HG02763 (cell line): ENCODE data around the gene RHOA.
"Not testable (repeated sequence)": the region's sequence is repeated elsewhere in the genome, so short reads cannot be mapped to it uniquely, and the experiment has no call there.

Experiments
- ATAC-seq: cut with Tn5 transposase; IDR thresholded peaks from one replicate; pipeline ENCODE4 v1.9.1; 2021; ENCODE audit warnings: mild to moderate bottlenecking, moderate library complexity; ENCODE audit not compliant: unreplicated experiment

RHOA gene

GRCh38 chr3:49333091-49333490 is 78.7 kb downstream of the RHOA start:
- ATAC-seq = no peak

GRCh38 chr3:49329186-49329585 is 82.6 kb downstream of the RHOA start:
- no peak for ATAC-seq

GRCh38 chr3:49328350-49328749 is 83.4 kb downstream of the RHOA start:
- ATAC-seq = not testable (repeated sequence)

- ATAC-seq = no peak
These were observed 84.3 kb downstream of the RHOA start for GRCh38 chr3:49327485-49327884.

- ATAC-seq = no peak
These were observed 87.0 kb downstream of the RHOA start for GRCh38 chr3:49324768-49325167.

- ATAC-seq = no peak
These were observed 94.9 kb downstream of the RHOA start for GRCh38 chr3:49316696-49317457.

- no peak for ATAC-seq
These were observed 97.7 kb downstream of the RHOA start for GRCh38 chr3:49313896-49314688.

GRCh38 chr3:49311283-49311682 is 100.5 kb downstream of the RHOA start:
- no peak for ATAC-seq

GRCh38 chr3:49310677-49311076 is 101.1 kb downstream of the RHOA start:
- ATAC-seq = no peak
